ENCODE results near the gene DAB2.

- no peak for TF ChIP-seq POLR2AphosphoS5 (IDR thresholded peaks at IDR 0.05; ENCODE audit: low read depth, low read length)
- TF ChIP-seq POLR2A (IDR thresholded peaks at IDR 0.05; ENCODE audit: low read depth, low read length), result no peak
- no peak for TF ChIP-seq TAF1 (IDR thresholded peaks at IDR 0.05; ENCODE audit: low read depth, low read length)
- TF ChIP-seq PAX5 (IDR thresholded peaks at IDR 0.05; ENCODE audit: insufficient read depth, low read length, severe bottlenecking), result no peak
- TF ChIP-seq SPI1 (IDR thresholded peaks at IDR 0.05; ENCODE audit: low read depth, low read length), result no peak
Observed at GRCh38 chr5:39364367-39364766, 60.4 kb downstream of the DAB2 start, which contains the start of gene C9.

Data from GM12891 (cell line).